Measurements from ENCODE around the gene PPP3CA.
"Not testable (repeated sequence)": the region's sequence is repeated elsewhere in the genome, so short reads cannot be mapped to it uniquely, and the experiment has no call there.

Gene PPP3CA

GRCh38 chr4:101000496-101000895 lies 346.8 kb downstream of the PPP3CA start:
- no peak for DNase-seq (ENCODE audit: low read depth)

GRCh38 chr4:100995671-100996070 lies 351.7 kb downstream of the PPP3CA start:
- DNase-seq (ENCODE audit: low read depth): no peak

GRCh38 chr4:100995002-100995401 lies 352.3 kb downstream of the PPP3CA start:
- not testable (repeated sequence) for DNase-seq (ENCODE audit: low read depth)

- not testable (repeated sequence) for DNase-seq (ENCODE audit: low read depth)
Observed at GRCh38 chr4:100991332-100992069, 355.8 kb downstream of the PPP3CA start.

- DNase-seq (ENCODE audit: low read depth): no peak
Observed at GRCh38 chr4:100989401-100989800, 357.9 kb downstream of the PPP3CA start.

GRCh38 chr4:100988876-100989275 lies 358.4 kb downstream of the PPP3CA start:
- no peak for DNase-seq (ENCODE audit: low read depth)

GRCh38 chr4:100986360-100986868 lies 360.9 kb downstream of the PPP3CA start:
- no peak for DNase-seq (ENCODE audit: low read depth)

GRCh38 chr4:100985576-100985975 lies 361.8 kb downstream of the PPP3CA start:
- no peak for DNase-seq (ENCODE audit: low read depth)

GRCh38 chr4:100984901-100985300 lies 362.4 kb downstream of the PPP3CA start:
- no peak for DNase-seq (ENCODE audit: low read depth)

GRCh38 chr4:100983426-100983825 lies 363.9 kb downstream of the PPP3CA start:
- DNase-seq (ENCODE audit: low read depth): no peak

GRCh38 chr4:100982345-100982744 lies 365.0 kb downstream of the PPP3CA start:
- no peak for DNase-seq (ENCODE audit: low read depth)

- DNase-seq (ENCODE audit: low read depth): no peak
Observed at GRCh38 chr4:100981447-100982204, 365.7 kb downstream of the PPP3CA start.

- DNase-seq (ENCODE audit: low read depth): no peak
Observed at GRCh38 chr4:100979736-100980135, 367.6 kb downstream of the PPP3CA start.

- no peak for DNase-seq (ENCODE audit: low read depth)
Observed at GRCh38 chr4:100977746-100978397, 369.5 kb downstream of the PPP3CA start.

- DNase-seq (ENCODE audit: low read depth): no peak
Observed at GRCh38 chr4:100977274-100977673, 370.1 kb downstream of the PPP3CA start.
